UCSD-AML1 (cell line): ENCODE measurements around the gene P2RY14.

Experiments used
- DNase-seq: peaks from one replicate; lab custom pipeline; 2025; ENCODE audit not compliant: unreplicated experiment; lab: John Stamatoyannopoulos, UW

The P2RY14 gene

DNA sequence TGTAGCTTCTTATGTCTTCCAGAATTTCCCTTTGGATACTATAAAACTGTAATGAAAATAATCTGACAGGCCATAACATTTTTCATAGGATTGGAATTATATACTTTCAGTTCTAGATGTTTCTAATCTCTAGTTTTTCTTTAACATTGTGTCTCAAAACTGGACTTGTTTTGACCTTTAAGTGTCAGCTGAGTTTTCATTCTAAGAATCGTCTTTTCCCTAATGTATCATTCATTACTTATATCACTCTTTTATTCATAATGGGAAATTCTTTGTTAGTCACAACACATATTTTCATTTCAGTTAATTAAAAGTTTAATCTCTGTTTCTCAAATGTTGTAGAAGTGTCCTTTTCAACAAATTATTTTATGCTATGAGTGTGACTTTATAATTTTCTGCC is 87.2 kb downstream of the P2RY14 start:
- DNase-seq = no peak

DNA sequence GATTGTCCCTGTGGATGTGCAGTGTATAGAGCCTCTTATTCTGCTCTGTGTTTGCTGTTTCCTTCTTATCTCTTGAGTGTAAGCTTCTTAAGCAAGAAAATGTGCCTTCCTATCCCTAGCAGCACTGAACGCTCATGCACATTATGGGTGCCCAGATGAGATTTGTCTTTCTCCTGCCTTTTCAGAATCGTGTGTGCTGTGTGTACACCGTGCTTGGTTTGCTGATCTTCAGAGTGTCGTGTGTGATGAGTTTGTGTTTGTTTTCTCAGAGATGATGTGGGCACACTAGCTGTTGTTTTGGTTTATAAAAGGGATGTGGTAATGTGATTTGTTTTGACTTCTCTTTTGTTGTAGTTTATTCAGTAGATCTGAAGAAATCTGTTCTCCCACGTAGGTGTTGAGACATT is 95.1 kb downstream of the P2RY14 start:
- DNase-seq = no peak

DNA sequence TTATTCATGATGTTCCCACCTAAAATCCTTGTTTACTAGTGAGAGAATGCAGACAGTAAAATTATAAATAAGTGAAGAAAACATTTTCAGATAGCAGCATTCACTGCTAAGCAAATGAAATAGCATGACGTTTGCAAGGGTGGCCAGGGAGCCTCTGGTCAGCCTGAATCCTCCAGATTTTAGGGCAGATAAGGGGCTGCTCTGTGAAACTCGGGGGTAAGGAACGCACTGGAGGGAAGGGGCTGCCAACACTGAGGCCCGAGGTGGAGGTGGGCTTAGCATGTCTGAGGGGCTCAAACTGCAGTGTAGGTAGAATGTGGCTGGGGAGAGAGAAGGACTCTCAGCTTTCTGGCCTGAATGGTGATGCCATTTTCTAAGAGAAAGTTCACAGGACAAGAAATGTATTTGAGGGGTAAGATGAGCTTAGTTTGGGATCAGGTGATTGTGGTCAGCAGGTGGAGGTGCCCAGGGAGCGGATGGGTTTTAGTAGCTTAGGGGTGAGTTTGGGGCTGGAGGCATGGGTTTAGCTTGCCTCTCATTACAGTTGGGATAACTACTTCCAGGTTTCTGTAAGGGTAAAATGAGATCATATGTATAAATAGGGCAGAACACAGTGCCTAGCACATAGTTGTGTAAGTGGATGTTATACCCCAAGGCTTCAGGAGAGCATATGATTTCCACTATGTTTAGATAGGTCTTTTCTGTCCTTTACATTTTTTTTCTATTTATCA is 95.8 kb downstream of the P2RY14 start:
- DNase-seq = no peak

DNA sequence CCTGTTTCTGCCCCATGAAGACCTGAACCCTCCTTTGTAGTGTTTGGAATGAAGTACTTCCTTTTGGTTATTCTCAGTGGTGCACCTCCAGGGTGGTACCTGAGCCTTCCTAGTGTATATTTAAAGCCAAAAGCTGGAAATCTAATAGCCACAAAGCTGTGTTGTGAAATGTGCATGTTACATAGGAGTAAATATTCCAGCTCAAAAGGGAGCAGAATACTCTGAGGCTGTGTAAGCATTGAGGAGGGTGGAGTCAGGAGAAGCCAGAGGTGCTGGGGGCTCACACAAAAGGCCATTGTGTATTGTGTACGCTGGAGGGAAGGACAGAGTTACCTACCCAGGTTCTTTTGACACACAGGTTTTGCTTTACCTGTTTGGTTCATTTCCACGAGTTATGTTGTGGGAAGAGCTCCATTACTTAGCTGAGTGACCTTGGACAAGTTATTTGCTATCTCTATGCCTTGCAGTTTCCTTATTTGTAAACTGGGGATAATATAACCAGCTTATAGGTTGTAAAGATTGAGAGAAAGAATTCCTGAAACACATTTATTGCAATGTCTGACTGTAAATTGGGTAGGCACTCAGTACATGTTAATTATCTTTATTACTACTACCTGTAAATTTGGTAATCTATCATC is 100.0 kb downstream of the P2RY14 start:
- DNase-seq = no peak

DNA sequence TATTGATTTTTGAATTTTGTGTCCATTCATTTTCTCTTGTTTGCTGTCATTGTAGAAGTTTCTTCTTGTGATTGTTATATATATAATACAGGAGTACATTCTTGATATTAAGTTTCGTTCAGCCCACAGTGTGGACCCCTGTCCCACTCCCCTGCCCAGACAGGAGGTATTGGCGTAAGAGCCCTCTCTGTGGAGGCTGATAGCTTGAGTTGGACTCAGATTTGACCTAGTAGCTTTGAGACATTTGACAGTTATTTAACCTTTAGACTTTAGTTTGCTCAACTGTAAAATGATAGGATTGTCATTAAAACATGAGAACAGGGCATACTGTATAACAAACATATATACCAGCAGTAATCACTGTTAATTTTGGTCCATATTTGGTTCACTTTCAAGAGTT is 102.4 kb downstream of the P2RY14 start:
- DNase-seq = no peak

DNA sequence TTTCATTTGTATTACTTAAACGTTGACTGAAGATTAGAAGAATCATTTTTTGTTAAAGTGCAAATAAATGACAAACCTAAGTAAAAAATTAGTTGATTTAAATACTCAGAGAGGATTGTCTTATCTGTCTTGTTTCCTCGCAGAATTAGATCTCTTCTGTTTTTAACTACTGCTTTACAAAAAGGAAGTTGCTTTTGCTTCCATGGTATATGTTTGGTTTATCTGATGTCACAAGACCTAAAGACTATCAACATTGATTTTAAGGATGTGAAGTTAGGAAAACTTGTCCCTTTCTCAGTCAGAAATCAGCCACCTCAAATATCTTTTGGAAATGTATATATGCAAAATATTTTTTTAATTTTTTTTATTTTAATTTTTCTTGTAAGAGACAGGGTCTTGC is 104.0 kb downstream of the P2RY14 start:
- DNase-seq = no peak

DNA sequence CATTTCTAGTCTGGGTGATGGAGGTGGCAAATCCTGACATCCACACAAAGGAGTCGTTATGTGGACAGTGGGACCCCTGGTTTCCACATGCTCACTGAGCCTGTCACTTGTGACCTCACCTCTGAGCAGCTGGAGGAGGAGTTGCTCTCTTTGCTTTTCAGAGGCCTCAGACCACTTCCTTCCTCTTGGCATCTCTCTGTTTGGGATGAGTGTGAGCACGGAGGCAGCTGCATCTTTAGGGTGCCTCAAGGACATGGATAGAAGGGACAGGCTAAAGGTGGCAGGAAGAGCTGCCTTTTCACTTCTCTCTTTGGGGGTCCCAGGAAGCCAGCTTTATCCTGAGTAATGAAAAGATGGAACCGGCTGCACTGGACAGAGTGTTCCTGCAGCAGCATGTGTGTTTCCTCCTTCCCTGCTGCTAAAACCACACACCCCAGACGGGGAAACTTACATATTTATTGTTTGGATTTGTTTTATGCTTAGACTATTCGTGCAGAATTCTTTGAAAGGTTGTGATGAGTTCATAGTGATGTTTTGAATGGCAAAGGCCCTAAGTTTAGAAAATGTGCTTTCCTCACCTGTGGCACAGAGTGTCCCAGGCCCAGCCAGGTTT is 107.1 kb downstream of the P2RY14 start:
- DNase-seq = peak; percentile 56

DNA sequence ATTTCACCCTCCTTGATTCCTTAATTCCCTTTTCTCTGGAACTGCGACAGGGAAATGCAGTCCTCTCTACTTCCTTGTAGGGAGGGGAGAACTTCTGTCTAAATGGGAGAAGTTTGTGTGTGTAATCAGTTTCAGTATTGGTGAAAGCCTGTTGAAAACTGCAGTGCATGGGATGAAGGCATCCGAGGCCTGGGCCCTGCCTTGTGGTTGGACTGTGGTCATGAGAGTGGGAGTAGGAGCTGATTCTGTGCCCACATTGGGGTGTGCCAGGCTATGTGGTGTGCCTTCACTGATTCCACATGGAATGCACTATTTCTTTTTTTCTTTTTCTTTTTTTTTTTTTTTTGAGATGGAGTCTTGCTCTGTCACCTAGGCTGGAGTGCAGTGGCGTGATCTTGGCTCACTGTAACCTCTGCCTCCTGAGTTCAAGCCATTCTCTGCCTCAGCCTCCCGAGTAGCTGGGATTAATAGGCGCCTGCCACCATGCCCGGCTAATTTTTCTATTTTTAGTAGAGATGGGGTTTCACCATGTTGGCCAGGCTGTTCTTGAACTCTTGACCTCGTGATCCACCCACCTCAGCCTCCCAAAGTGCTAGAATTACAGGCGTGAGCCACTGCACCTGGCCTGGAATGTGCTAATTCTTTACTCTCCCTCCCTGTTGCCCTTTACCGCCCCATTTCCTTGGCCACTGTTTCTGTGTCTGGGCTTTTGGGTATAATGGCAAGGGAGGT is 108.2 kb downstream of the P2RY14 start:
- DNase-seq = peak; percentile 51

DNA sequence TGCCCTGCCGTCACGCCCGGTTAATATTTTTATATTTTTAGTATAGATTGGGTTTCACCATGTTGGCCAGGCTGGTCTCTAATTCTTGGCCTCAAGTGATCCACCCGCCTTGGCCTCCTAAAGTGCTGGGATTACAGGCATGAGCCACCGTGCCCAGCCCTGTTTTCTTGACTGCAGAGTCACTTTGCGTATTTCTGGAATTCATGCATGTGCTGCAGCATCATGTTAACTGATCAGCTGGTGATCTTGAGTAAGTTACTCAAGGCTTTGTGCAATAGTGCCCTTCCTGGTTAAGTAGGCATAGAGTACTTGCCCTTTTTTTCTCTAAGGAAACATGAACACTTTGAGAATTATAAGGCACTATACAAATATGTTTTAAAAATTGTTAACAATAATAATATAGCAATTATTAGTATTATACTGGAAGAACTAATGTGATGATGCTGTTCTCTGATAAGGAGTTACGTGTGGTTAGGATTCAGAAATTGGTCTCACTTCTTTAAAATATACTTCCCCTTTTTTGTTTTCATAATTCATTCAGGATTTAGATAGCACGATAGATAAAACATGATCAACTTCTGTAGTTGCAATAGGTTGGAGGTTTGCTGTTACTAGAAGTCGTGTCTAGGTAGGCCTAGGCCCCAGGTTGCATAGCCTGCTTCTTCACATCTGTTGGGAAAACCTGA is 108.9 kb downstream of the P2RY14 start:
- no peak for DNase-seq

DNA sequence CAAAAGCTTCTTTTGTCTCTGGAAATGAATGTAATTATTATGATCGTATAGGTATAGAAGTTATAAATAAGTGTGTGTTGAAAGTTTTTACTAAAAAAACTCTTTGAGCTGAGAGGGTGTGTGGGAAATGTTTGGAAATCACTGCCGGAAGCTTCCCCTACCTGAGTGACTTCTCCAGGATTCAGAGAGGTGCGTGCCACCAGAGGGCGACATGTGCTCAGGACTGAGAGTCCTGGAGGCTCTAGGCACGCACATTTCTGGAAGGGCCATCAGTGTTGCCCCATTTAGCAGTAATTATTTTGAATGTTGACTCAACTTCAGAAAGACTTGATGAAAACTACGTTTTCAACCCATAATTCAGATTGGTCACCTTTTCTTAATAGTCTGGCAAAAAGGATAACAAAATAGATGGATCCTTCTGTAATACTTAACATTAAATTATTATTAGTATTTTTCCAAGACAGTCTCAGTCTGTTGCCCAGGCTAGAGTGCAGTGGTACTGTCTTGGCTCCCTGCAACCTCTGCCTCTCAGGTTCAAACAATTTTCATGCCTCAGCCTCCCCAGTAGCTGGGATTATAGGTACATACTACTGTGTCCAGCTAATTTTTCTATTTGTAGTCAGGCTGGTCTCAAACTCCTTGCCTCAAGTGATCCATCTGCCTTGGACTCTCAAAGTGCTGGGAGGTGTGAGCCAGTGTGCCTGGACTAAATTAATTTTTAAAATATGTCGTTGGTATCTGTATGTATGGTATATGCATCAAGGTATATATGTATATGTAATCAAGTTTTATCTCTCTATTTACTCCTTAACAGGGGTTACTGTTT is 109.9 kb downstream of the P2RY14 start:
- DNase-seq = peak; percentile 47

DNA sequence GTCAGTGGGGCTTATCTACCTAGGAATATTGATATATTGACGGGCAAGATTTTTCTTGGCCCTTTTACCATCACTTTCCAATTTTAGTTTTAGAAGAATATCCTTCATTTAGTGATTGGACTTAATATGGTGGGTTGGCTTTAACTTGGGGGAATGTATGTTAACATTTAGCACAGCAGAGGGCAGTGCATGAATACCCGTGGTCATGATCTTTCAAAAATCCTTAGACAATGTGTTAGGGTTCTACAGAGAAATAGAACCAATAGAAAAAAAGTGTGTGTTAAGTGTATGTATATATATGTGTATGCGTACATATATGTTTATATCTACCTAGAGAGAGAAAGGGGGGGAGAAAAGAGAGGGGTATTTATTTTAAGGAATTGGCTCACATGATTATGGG is 112.2 kb downstream of the P2RY14 start:
- DNase-seq = no peak

DNA sequence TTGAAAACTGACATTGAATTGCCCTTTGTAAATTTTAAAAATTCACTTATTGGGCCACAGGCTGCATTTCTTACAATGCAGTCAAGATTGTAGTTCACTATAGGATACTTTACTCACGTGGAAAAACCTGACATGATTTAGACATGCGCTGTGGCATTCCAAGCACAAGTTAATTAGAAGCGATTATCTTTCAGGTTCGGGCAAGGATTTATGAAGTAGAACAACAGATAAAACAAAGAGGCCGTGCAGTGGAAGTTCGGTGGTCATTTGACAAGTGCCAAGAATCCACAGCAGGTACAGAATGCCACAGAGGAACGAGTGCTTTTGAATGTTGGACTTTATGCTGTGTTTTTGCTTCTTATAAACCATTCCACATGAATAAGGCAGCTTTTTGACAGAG is 113.1 kb downstream of the P2RY14 start:
- no peak for DNase-seq
